Amygdala (tissue), 56 donors: Measurements from ENCODE around the gene NPIPA5.
"Not testable (repeated sequence)": the region's sequence is repeated elsewhere in the genome, so short reads cannot be mapped to it uniquely, and the experiment has no call there.

Experiments
- DNase-seq, 56 donors: peaks; one replicate each; lab custom pipeline; 2025; lab: John Stamatoyannopoulos, UW

Gene NPIPA5

DNA sequence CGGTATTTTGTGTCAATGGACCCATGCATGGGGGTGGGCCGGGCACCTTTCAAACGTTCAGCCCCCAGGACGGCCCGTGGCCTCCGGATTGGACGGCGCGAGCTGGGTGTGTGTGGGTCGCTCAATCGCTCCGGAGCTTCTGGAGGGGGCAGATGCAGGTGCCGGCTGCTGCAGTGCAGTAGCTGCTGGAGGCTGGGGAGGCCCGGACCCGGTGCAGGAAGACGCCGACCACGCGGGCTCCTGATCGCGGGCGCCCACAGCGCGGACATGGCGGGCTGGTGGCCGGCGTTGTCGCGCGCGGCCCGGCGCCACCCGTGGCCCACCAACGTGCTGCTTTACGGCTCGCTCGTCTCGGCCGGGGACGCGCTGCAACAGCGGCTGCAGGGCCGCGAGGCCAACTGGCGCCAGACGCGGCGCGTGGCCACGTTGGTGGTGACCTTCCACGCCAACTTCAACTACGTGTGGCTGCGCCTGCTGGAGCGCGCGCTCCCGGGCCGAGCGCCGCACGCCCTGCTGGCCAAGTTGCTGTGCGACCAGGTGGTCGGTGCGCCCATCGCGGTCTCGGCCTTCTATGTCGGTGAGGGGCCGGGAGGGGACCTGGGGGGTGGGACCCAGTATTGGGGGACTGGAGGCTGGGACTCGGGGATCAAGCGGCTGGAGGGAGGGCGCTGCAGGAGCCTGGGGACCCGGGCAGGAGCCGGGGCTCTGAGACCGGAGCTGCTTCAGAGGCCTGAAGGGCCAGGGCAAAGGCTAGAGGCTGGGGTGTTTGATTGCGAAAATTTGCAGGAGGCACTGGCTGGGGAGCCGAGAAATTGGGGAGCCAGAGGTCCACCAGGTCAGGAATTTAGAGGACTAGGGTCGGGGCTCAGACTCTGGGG lies 17.8 kb upstream of the NPIPA5 start, which contains the start of gene MPV17L:
Gene MPV17L (plus strand): TSS at position 124 of the 878 bp plus-strand sequence. CDS start 144 bp downstream, at position 268.
- peak in 45 of 56 donors; percentile 3 to 77 (median 37) for DNase-seq

DNA sequence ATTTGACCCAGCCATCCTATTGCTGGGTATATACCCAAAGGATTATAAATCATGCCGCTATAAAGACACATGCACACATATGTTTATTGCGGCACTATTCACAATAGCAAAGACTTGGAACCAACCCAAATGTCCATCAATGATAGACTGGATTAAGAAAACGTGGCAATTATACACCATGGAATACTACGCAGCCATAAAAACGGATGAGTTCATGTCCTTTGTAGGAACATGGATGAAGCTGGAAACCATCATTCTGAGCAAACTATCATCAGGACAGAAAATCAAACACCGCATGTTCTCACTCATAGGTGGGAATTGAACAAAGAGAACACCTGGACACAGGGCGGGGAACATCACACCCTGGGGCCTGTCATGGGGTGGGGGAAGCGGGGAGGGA lies 14.9 kb upstream of the NPIPA5 start:
- DNase-seq = not testable (repeated sequence)

DNA sequence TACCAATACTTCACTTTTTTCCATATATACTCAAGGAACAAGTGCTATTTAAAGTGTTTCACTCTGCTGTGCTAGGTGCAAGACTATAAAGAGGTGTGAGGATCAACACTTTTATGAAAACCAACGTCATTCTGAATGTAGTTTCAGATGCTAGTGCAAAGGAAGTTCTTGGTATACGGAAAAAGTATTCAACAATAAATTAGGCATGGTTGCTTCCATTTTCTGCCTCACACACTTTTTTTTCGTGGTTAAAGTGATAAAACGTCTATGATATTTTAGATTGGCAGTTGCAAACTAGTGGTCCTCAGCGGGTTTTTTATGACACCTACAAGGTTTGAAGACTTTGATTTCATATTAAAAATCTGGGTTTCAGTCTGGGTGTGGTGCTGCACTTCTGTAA lies 11.8 kb upstream of the NPIPA5 start:
- DNase-seq = not testable (repeated sequence)

DNA sequence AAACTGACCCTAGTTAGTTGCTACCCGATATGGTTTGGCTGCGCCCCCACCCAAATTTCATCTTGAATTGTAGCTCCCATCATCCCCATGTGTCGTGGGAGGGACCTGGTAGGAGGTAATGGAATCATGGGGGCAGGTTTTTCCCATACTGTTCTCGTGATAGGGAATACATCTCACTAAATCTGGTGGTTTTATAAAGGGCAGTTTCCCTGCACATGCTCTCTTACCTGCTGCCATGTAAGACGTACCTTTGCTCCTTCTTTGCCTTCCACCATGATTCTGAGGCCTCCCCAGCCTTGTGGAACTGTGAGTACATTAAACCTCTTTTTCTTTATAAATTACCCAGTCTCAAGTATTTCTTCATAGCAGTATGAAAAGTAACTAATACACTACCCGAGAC lies 10.0 kb upstream of the NPIPA5 start:
- DNase-seq = not testable (repeated sequence)

DNA sequence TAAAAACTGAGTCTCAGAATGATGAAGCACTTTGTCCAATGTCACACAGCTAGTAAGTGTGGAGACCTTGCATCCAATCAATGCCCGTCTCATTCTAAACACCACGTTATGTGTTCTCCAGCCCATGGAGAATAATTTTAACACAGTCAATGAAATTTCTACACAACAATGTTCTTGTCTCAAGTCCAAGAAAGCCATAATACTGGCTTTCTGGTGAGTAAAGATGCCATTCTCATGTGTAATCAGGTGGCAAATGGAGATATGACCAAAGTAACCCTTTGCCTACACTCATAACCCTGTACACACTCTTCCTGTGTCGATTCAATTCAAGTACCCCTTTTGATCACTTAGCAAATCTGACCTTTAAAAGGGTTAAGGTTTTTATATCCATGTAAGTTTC lies 4.7 kb upstream of the NPIPA5 start:
- DNase-seq = not testable (repeated sequence)

DNA sequence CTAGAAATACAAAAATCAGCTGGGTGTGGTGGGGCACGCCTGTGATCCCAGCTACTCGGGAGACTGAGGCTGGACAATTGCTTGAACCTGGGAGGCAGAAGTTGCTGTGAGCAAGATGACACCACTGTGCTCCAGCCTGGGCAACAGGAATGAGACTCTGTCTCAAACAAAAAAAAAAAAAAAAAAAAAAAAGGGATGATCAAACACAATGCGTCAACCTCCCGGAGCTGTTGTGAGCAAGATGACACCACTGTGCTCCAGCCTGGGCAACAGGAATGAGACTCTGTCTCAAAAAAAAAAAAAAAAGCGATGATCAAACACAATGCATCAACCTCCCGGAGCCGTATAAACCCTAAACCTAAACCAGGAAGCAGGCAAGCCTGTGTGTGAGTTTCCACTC lies 20.6 kb downstream of the NPIPA5 start:
- DNase-seq = not testable (repeated sequence)

- DNase-seq = not testable (repeated sequence)
Measured at GRCh38 chr16:15354846-15355245, 23.2 kb downstream of the NPIPA5 start.

GRCh38 chr16:15352852-15353251 lies 25.2 kb downstream of the NPIPA5 start:
- not testable (repeated sequence) for DNase-seq

DNA sequence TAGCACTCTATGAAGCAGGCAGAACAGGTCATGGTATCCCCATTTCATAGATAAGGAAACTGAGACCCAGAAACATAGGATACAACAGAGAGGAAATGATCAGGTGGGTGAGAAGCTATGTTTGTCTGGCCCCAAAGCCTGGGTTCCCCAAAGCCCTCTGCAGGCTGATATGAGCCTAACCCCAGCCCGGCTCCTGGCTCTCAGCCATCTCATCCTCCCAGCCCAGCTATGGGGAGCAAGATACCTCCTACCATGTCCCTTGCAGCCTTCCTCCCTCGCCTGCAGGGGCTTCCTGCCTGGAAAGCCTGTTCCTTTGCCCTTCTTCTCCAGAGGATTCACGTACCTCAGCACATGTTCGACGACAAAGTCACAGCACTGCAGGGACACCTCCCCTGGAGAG lies 26.3 kb downstream of the NPIPA5 start:
- not testable (repeated sequence) for DNase-seq

- not testable (repeated sequence) for DNase-seq
Measured at GRCh38 chr16:15351251-15351650, 26.8 kb downstream of the NPIPA5 start.

DNA sequence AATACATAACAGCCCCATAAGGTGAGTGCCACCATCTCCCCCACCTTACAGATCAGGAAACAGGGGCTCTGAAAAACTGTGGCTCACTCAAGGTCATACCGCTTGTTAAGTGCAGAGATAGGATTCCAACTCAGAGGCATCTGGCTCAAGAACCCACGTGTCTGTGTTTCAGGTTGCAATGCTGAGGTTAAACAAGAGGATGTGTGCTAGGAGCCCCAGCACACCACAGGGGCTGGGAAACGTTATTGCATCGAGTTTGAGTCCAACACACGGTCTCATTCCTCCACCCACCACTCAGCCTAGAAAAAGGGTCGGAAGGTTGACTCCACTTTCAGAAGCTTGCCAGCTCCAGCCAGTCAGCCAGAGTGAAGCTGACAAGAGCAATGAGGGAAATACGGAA lies 29.4 kb downstream of the NPIPA5 start:
- DNase-seq = not testable (repeated sequence)

GRCh38 chr16:15342337-15342736 lies 35.8 kb downstream of the NPIPA5 start:
- DNase-seq = not testable (repeated sequence)

GRCh38 chr16:15338986-15339385 lies 39.1 kb downstream of the NPIPA5 start:
- not testable (repeated sequence) for DNase-seq

GRCh38 chr16:15337974-15338605 lies 40.0 kb downstream of the NPIPA5 start:
- DNase-seq = not testable (repeated sequence)

- not testable (repeated sequence) for DNase-seq
Measured at GRCh38 chr16:15335609-15336008, 42.5 kb downstream of the NPIPA5 start.

GRCh38 chr16:15333969-15334368 lies 44.1 kb downstream of the NPIPA5 start:
- DNase-seq = not testable (repeated sequence)

DNA sequence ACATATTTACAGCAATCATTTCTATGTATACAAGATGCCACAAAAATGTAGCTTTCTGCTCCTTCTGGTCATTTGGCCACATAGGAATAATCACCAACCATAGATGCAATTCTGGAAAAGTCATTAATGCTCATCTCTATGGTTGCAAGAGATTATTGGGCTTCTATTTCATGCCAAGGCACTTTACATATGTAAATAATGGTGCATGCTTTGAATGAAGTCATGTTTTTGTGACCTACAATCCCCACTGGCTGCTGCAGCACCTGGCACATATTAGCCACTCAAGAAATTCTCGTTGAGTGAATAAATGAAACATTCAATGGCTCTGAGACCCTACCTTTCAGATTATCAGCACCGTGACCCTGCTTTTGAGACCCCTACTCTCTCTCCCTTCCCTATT lies 47.1 kb downstream of the NPIPA5 start:
- not testable (repeated sequence) for DNase-seq

GRCh38 chr16:15324954-15325353 lies 53.1 kb downstream of the NPIPA5 start:
- not testable (repeated sequence) for DNase-seq

GRCh38 chr16:15323373-15323772 lies 54.7 kb downstream of the NPIPA5 start:
- DNase-seq = not testable (repeated sequence)

DNA sequence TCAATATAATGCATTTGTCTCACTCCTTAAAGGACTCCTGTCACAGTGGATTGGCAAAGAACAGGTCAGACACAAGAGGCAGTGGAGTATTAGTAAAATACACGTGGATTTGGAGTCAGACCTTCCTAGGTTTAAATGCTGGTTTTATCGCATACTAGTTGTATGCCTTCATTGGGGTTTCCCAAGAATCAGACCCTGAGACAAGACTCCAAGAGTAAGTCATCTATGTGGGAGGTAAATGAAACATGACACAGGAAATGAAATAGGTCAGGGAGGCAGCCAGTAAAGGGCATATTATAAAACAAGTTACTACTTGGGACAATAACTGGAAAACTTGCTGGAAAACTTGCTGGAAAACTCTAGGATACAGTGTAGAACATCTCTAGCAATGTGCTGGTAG lies 56.9 kb downstream of the NPIPA5 start:
- not testable (repeated sequence) for DNase-seq

GRCh38 chr16:15314562-15314961 lies 63.5 kb downstream of the NPIPA5 start:
- not testable (repeated sequence) for DNase-seq
